Measurements from ENCODE around the gene SLC37A4.

DNA sequence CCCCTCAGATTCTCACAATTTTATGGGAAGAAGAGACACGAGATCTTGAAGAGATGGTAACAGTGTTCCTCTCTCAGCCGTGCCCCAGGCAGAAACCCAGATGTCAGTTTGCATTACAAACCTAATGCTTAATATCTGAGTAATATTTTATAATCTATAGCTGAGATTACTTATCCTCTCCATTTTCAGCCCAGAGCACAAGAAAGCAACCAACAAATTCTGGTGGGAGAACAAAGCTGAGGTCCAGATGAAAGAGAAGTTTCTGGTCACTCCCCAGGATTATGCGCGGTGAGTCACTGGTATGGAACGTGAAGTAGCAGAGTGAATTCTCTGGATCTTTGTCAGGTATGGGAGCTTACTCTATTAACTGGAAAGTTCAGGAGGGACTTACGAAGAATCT lies 31.9 kb downstream of the SLC37A4 start:
- no peak for TF ChIP-seq EZH2 (IDR thresholded peaks at IDR 0.05; ENCODE audit: borderline replicate concordance, low read depth, low read length, poor library complexity, severe bottlenecking)
- TF ChIP-seq, protein P1, sequence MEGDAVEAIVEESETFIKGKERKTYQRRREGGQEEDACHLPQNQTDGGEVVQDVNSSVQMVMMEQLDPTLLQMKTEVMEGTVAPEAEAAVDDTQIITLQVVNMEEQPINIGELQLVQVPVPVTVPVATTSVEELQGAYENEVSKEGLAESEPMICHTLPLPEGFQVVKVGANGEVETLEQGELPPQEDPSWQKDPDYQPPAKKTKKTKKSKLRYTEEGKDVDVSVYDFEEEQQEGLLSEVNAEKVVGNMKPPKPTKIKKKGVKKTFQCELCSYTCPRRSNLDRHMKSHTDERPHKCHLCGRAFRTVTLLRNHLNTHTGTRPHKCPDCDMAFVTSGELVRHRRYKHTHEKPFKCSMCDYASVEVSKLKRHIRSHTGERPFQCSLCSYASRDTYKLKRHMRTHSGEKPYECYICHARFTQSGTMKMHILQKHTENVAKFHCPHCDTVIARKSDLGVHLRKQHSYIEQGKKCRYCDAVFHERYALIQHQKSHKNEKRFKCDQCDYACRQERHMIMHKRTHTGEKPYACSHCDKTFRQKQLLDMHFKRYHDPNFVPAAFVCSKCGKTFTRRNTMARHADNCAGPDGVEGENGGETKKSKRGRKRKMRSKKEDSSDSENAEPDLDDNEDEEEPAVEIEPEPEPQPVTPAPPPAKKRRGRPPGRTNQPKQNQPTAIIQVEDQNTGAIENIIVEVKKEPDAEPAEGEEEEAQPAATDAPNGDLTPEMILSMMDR (conservative IDR thresholded peaks at IDR 0.05; ENCODE audit: low read depth, low read length): no peak
